GM18873 (cell line): ENCODE results near the gene GHR.
"Not testable (repeated sequence)": the region's sequence is repeated elsewhere in the genome, so short reads cannot be mapped to it uniquely, and the experiment has no call there.

Experiments used
- ATAC-seq: cut with Tn5 transposase; IDR thresholded peaks from one replicate; pipeline ENCODE4 v1.9.1; 2021; ENCODE audit warnings: mild to moderate bottlenecking, moderate library complexity, moderate number of reproducible peaks; ENCODE audit not compliant: unreplicated experiment, low FRiP score

The GHR gene

GRCh38 chr5:42636425-42636824 is 213.2 kb downstream of the GHR start:
- ATAC-seq = no peak

- no peak for ATAC-seq
Measured at GRCh38 chr5:42636946-42637345, 213.7 kb downstream of the GHR start.

- no peak for ATAC-seq
Measured at GRCh38 chr5:42638972-42639371, 215.7 kb downstream of the GHR start.

- no peak for ATAC-seq
Measured at GRCh38 chr5:42640835-42641234, 217.6 kb downstream of the GHR start.

- ATAC-seq = no peak
Measured at GRCh38 chr5:42641336-42642005, 218.2 kb downstream of the GHR start.

GRCh38 chr5:42642006-42642405 is 218.8 kb downstream of the GHR start:
- ATAC-seq = no peak

- ATAC-seq = no peak
Measured at GRCh38 chr5:42643360-42643759, 220.1 kb downstream of the GHR start.

- ATAC-seq = no peak
Measured at GRCh38 chr5:42645138-42645537, 221.9 kb downstream of the GHR start.

GRCh38 chr5:42648036-42648435 is 224.8 kb downstream of the GHR start:
- no peak for ATAC-seq

GRCh38 chr5:42648915-42649314 is 225.7 kb downstream of the GHR start:
- ATAC-seq = no peak

- ATAC-seq = no peak
Measured at GRCh38 chr5:42650084-42650483, 226.8 kb downstream of the GHR start.

- no peak for ATAC-seq
Measured at GRCh38 chr5:42653705-42654104, 230.5 kb downstream of the GHR start.

- no peak for ATAC-seq
Measured at GRCh38 chr5:42654645-42655044, 231.4 kb downstream of the GHR start.

- no peak for ATAC-seq
Measured at GRCh38 chr5:42655982-42656650, 232.9 kb downstream of the GHR start.

- ATAC-seq = no peak
Measured at GRCh38 chr5:42656651-42657015, 233.4 kb downstream of the GHR start.

GRCh38 chr5:42659869-42660268 is 236.6 kb downstream of the GHR start:
- ATAC-seq = not testable (repeated sequence)

- no peak for ATAC-seq
Measured at GRCh38 chr5:42665857-42666256, 242.6 kb downstream of the GHR start.

GRCh38 chr5:42666869-42667268 is 243.6 kb downstream of the GHR start:
- ATAC-seq = no peak

GRCh38 chr5:42668254-42668653 is 245.0 kb downstream of the GHR start:
- no peak for ATAC-seq

- no peak for ATAC-seq
Measured at GRCh38 chr5:42672925-42673324, 249.7 kb downstream of the GHR start.

- no peak for ATAC-seq
Measured at GRCh38 chr5:42675602-42676001, 252.4 kb downstream of the GHR start.

GRCh38 chr5:42676362-42676761 is 253.1 kb downstream of the GHR start:
- no peak for ATAC-seq
